Adrenal gland (tissue), 5 donors: ENCODE measurements around the gene PHC2.

Experiments
- POLR2A ChIP-seq, 2 donors: fragments of 450-650 bp; IDR thresholded peaks; one replicate each; pipeline ENCODE4 v1.6.1; 2017; ENCODE audit warnings: antibody characterized with exemption in 2 of 2, mild to moderate bottlenecking in 2 of 2, moderate library complexity in 1 of 2
- TF ChIP-seq, protein P1 (sequence below), 6 experiments: fragments of 450-650 bp in 4 of 6; fragments of 200-600 bp in 2 of 6; sonication (generic) in 1 of 6; IDR thresholded peaks; 1 replicate in 5 of 6; 2 replicates in 1 of 6; pipeline versions ENCODE4 v1.5.1 to v1.8.0; 2016 to 2021; ENCODE audit warnings: antibody characterized with exemption in 6 of 6, mild to moderate bottlenecking in 2 of 6, moderate library complexity in 1 of 6
- donor health status: DM: no; HTN: no; CAD: no.

- TF ChIP-seq, protein P1, sequence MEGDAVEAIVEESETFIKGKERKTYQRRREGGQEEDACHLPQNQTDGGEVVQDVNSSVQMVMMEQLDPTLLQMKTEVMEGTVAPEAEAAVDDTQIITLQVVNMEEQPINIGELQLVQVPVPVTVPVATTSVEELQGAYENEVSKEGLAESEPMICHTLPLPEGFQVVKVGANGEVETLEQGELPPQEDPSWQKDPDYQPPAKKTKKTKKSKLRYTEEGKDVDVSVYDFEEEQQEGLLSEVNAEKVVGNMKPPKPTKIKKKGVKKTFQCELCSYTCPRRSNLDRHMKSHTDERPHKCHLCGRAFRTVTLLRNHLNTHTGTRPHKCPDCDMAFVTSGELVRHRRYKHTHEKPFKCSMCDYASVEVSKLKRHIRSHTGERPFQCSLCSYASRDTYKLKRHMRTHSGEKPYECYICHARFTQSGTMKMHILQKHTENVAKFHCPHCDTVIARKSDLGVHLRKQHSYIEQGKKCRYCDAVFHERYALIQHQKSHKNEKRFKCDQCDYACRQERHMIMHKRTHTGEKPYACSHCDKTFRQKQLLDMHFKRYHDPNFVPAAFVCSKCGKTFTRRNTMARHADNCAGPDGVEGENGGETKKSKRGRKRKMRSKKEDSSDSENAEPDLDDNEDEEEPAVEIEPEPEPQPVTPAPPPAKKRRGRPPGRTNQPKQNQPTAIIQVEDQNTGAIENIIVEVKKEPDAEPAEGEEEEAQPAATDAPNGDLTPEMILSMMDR (IDR thresholded peaks at IDR 0.05) = no peak
- no peak for TF ChIP-seq POLR2A (IDR thresholded peaks at IDR 0.05)
These were observed 100.0 kb downstream of the PHC2 start for GRCh38 chr1:33330906-33331305.
